Colon (tissue), 2 donors: ENCODE measurements around the gene PRR5L.

Experiments
- FAIRE-seq: peaks from 2 replicates; lab custom pipeline; 2012; peaks lifted over from hg19 to GRCh38; lab: Jason Lieb, UNC
- donor health status: control.
- donor health status: control.

The PRR5L gene

GRCh38 chr11:36436589-36436988, 140.5 kb downstream of the PRR5L start:
- no peak for FAIRE-seq

- FAIRE-seq = no peak
Measured at GRCh38 chr11:36437413-36437812, 141.3 kb downstream of the PRR5L start.

- FAIRE-seq = no peak
Measured at GRCh38 chr11:36438126-36438525, 142.0 kb downstream of the PRR5L start.

GRCh38 chr11:36441610-36442208, 145.6 kb downstream of the PRR5L start:
- FAIRE-seq = no peak

- no peak for FAIRE-seq
Measured at GRCh38 chr11:36443661-36444060, 147.6 kb downstream of the PRR5L start.

- FAIRE-seq = no peak
Measured at GRCh38 chr11:36446135-36446534, 150.0 kb downstream of the PRR5L start.

- FAIRE-seq = no peak
Measured at GRCh38 chr11:36447514-36447913, 151.4 kb downstream of the PRR5L start.

- FAIRE-seq = no peak
Measured at GRCh38 chr11:36447947-36448346, 151.9 kb downstream of the PRR5L start.

GRCh38 chr11:36449561-36450096, 153.5 kb downstream of the PRR5L start:
- no peak for FAIRE-seq

- FAIRE-seq = no peak
Measured at GRCh38 chr11:36450110-36450572, 154.1 kb downstream of the PRR5L start.

GRCh38 chr11:36451045-36451444, 155.0 kb downstream of the PRR5L start:
- FAIRE-seq = no peak

- no peak for FAIRE-seq
Measured at GRCh38 chr11:36451681-36452080, 155.6 kb downstream of the PRR5L start.

GRCh38 chr11:36452236-36452940, 156.3 kb downstream of the PRR5L start:
- FAIRE-seq = no peak

GRCh38 chr11:36452961-36453360, 156.9 kb downstream of the PRR5L start:
- FAIRE-seq = no peak

- FAIRE-seq = no peak
Measured at GRCh38 chr11:36453678-36454077, 157.6 kb downstream of the PRR5L start.

GRCh38 chr11:36454551-36454940, 158.5 kb downstream of the PRR5L start:
- FAIRE-seq = no peak

- no peak for FAIRE-seq
Measured at GRCh38 chr11:36454941-36455631, 159.0 kb downstream of the PRR5L start.

- no peak for FAIRE-seq
Measured at GRCh38 chr11:36455658-36456111, 159.6 kb downstream of the PRR5L start.

- no peak for FAIRE-seq
Measured at GRCh38 chr11:36456156-36456555, 160.1 kb downstream of the PRR5L start.

GRCh38 chr11:36458129-36458915, 162.2 kb downstream of the PRR5L start:
- no peak for FAIRE-seq

GRCh38 chr11:36459046-36459445, 163.0 kb downstream of the PRR5L start:
- no peak for FAIRE-seq

- FAIRE-seq = no peak
Measured at GRCh38 chr11:36460220-36460619, 164.1 kb downstream of the PRR5L start.
